GM20000 (cell line): Measurements from ENCODE around the gene OR6J1.

Experiments
- DNase-seq: peaks from one replicate; pipeline ENCODE4 v3.0.0; 2012; ENCODE audit warnings: low spot score
- TF ChIP-seq, protein P1 (sequence below): IDR thresholded peaks from 2 replicates; pipeline ENCODE4 v1.5.1; 2012; ENCODE audit warnings: mild to moderate bottlenecking, control low read depth; ENCODE audit errors: extremely low read depth, missing control alignments

Gene OR6J1

GRCh38 chr14:22614240-22614799 lies 29.8 kb downstream of the OR6J1 start:
- DNase-seq: no peak
- TF ChIP-seq, protein P1, sequence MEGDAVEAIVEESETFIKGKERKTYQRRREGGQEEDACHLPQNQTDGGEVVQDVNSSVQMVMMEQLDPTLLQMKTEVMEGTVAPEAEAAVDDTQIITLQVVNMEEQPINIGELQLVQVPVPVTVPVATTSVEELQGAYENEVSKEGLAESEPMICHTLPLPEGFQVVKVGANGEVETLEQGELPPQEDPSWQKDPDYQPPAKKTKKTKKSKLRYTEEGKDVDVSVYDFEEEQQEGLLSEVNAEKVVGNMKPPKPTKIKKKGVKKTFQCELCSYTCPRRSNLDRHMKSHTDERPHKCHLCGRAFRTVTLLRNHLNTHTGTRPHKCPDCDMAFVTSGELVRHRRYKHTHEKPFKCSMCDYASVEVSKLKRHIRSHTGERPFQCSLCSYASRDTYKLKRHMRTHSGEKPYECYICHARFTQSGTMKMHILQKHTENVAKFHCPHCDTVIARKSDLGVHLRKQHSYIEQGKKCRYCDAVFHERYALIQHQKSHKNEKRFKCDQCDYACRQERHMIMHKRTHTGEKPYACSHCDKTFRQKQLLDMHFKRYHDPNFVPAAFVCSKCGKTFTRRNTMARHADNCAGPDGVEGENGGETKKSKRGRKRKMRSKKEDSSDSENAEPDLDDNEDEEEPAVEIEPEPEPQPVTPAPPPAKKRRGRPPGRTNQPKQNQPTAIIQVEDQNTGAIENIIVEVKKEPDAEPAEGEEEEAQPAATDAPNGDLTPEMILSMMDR: no peak

- DNase-seq: no peak
- TF ChIP-seq, protein P1: no peak
Measured at GRCh38 chr14:22613736-22614239, 30.4 kb downstream of the OR6J1 start.

- no peak for DNase-seq
- TF ChIP-seq, protein P1: no peak
Measured at GRCh38 chr14:22613106-22613695, 31.0 kb downstream of the OR6J1 start.

- no peak for DNase-seq
- TF ChIP-seq, protein P1: no peak
Measured at GRCh38 chr14:22610931-22611330, 33.2 kb downstream of the OR6J1 start.

GRCh38 chr14:22607291-22607690 lies 36.9 kb downstream of the OR6J1 start:
- DNase-seq: no peak
- TF ChIP-seq, protein P1: no peak

GRCh38 chr14:22606380-22606779 lies 37.8 kb downstream of the OR6J1 start:
- DNase-seq: no peak
- TF ChIP-seq, protein P1: no peak

- DNase-seq: no peak
- TF ChIP-seq, protein P1: no peak
Measured at GRCh38 chr14:22602862-22603261, 41.3 kb downstream of the OR6J1 start.
